OCI-LY7 (cell line): ENCODE data around the gene CLEC12A.

Source experiments
- CTCF ChIP-seq: fragments of 200-600 bp; sonication (generic); conservative IDR thresholded peaks from 2 replicates; pipeline ENCODE4 v1.5.1; 2014; ENCODE audit warnings: mild to moderate bottlenecking, antibody characterized with exemption, low read length, moderate library complexity, mixed read lengths
- EZH2phosphoT487 ChIP-seq: fragments of 200-600 bp; sonication (generic); IDR thresholded peaks from 2 replicates; pipeline ENCODE4 v1.6.1; 2018; ENCODE audit warnings: low read depth, borderline replicate concordance, mild to moderate bottlenecking, mixed run types, antibody characterized with exemption, low read length, moderate library complexity, mixed read lengths

DNA sequence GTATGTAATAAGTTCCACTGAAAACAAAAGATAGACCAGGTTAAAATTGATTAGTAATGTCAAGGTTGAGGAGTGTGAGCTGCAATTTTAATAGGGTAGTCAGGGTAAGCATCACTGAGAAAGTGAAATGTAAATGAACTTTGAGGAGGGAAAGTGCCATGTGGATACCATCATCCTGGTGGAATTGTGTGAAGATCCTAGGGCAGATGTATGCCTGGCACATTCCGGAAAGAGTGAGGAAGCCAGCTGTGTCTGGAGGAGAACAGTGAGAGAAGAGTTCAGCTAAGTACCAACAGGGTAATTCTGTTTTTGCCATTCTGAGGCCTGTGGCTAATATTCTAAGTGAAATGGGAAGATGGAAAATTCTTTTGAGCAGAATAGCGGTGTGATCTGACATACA lies 36.2 kb upstream of the CLEC12A start:
- TF ChIP-seq CTCF = no peak
- no peak for TF ChIP-seq EZH2phosphoT487
